ENCODE results near the gene SLC22A4. TPM values are rescaled to one million over a fixed set of nuclear protein-coding genes. Genes with fewer than 3 reads are reported as not detected.

The SLC22A4 gene
- total and polyA plus RNA-seq, 2 experiments from 2014 or later, result 24.0 to 26.0 TPM

DNA sequence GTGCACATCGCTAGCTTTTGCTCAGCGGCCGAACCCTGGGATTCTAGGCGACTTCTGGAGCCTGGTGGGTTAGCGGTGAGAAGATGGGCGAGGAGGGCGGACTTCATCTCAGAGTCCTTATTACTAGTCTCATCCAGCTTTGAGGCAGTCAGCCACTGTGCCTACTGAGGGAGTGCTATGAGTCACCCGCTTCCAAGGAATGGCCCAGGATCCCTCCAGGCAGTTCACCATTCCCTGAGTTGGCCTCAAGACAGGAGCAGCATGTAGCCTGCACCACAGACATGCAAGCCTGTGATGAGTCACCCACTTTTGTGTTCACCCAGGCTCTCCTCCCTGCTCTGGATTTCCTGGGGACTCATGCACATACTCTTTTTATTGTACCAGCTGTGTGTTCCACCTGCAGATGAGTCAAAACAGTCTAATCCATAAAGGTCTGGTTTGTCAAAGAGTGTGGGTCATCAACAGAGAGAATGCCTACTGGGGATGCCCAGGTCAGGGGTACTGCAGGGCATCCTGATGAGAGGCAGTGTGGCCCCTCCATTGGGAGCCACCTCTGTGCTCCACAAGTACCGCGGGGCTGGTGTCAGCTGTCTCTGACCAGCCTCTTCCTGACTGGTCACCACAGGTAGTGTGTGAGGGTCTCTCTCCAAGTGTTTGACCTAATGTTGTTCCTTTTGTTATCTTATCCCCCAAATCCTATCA lies 95.5 kb downstream of the SLC22A4 start:
- WGBS, 2 experiments (ENCODE audit: low coverage in 1 of 2, low lambda C conversion rate in 2 of 2, missing lambda C conversion rate in 2 of 2), result 35 to 38% methylated on average over 10 of the region's 10 CpGs
- DNase-seq, result peak; percentile 100
- Histone ChIP-seq H3K9ac (peak overlapping the region; percentile 61), H2AFZ (no peak overlapping the region), H3K36me3 (ENCODE audit: low read depth) (no peaks in the 10 kb centered on the region), H3K4me2 (ENCODE audit: unreplicated experiment) (peak overlapping the region; percentile 50), H3K27ac (peak overlapping the region; percentile 90), H3K27me3 (replicated peaks; ENCODE audit: insufficient read depth) (no peaks in the 10 kb centered on the region), H3F3A (ENCODE audit: insufficient read depth) (peaks cover 36% of the 10 kb centered on the region), H4K20me1 (ENCODE audit: insufficient read depth) (no peaks in the 10 kb centered on the region), H3K9me3 (ENCODE audit: low read depth) (no peaks in the 10 kb centered on the region), H3K4me3 (no peak overlapping the region), H3K9me2 (ENCODE audit: insufficient read depth) (no peaks in the 10 kb centered on the region), H3K79me2 (ENCODE audit: insufficient read depth) (no peaks in the 10 kb centered on the region), H3K4me1 (ENCODE audit: insufficient read depth) (peaks cover 37% of the 10 kb centered on the region)
- in situ Hi-C loops (cut with MboI), result loop anchor here (10.0 to 25.0 kb wide), 3 partner anchors 115 to 423 kb away; partner anchors contain the start of gene SOWAHA
- TF ChIP-seq EZH2phosphoT487 (IDR thresholded peaks at IDR 0.05; ENCODE audit: insufficient read depth, low read depth), result no peak
- no peak for TF ChIP-seq EZH2 (IDR thresholded peaks at IDR 0.05; ENCODE audit: insufficient read depth, poor library complexity, severe bottlenecking)

DNA sequence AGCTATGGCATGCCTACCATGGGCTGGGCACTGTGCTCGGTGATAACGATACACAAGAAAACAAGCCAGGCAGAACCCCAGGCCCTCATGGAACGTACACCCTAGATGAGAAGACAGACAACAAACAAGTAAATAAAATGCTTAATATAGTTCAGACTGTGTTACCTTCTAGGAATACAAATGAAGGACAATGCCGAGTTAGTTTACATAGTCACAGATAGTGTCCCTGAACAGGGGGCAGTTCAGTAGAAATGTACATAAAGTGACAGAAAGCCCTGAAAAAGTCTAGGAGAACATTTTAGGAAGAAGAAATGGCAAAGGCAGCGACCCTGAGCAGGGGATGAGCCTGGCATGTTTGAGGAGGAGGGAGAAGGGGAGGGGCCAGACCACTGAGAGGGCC lies 97.1 kb downstream of the SLC22A4 start:
- Histone ChIP-seq H4K20me1 (ENCODE audit: insufficient read depth) (no peaks in the 10 kb centered on the region), H3K27ac (no peak overlapping the region), H3K4me1 (ENCODE audit: insufficient read depth) (peaks cover 37% of the 10 kb centered on the region), H3K9me2 (ENCODE audit: insufficient read depth) (no peaks in the 10 kb centered on the region), H3K9me3 (ENCODE audit: low read depth) (no peaks in the 10 kb centered on the region), H3K36me3 (ENCODE audit: low read depth) (no peaks in the 10 kb centered on the region), H3K4me3 (no peak overlapping the region), H3F3A (ENCODE audit: insufficient read depth) (peaks cover 36% of the 10 kb centered on the region), H3K9ac (no peak overlapping the region), H2AFZ (no peak overlapping the region), H3K27me3 (replicated peaks; ENCODE audit: insufficient read depth) (no peaks in the 10 kb centered on the region), H3K79me2 (ENCODE audit: insufficient read depth) (no peaks in the 10 kb centered on the region), H3K4me2 (ENCODE audit: unreplicated experiment) (no peak overlapping the region)
- 83 to 88% methylated on average over 5 of the region's 5 CpGs for WGBS, 2 experiments (ENCODE audit: low coverage in 1 of 2, low lambda C conversion rate in 2 of 2, missing lambda C conversion rate in 2 of 2)
- DNase-seq, result no peak
- no peak for TF ChIP-seq EZH2 (IDR thresholded peaks at IDR 0.05; ENCODE audit: insufficient read depth, poor library complexity, severe bottlenecking)
- TF ChIP-seq EZH2phosphoT487 (IDR thresholded peaks at IDR 0.05; ENCODE audit: insufficient read depth, low read depth), result no peak
- in situ Hi-C loops (cut with MboI), result loop anchor here (25.0 kb wide), 2 partner anchors 321 to 421 kb away; partner anchors contain the start of gene SOWAHA

DNA sequence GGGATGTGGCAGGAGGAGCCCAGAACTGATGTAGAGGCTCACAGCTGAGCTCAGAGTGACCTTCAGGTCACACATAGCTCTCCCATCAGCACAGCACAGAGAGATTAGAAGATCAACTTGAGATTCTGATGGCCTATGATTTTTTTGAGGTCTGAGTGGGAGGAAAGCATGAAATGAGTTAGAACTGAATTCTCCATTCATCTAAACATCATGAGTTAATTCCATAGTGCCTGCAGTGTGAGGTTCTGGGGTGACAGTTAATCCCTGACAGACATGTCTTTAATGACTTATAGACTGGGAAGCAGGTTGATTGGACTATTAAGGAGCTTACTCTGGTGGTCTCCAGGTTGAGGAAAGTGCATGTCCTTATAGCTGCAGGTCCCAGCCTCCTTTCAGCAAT lies 97.7 kb downstream of the SLC22A4 start:
- Histone ChIP-seq H3K4me1 (ENCODE audit: insufficient read depth) (peaks cover 34% of the 10 kb centered on the region), H3K27ac (no peak overlapping the region), H3F3A (ENCODE audit: insufficient read depth) (peaks cover 36% of the 10 kb centered on the region), H3K9me2 (ENCODE audit: insufficient read depth) (no peaks in the 10 kb centered on the region), H4K20me1 (ENCODE audit: insufficient read depth) (no peaks in the 10 kb centered on the region), H3K9ac (no peak overlapping the region), H3K4me3 (no peak overlapping the region), H2AFZ (no peak overlapping the region), H3K27me3 (replicated peaks; ENCODE audit: insufficient read depth) (no peaks in the 10 kb centered on the region), H3K79me2 (ENCODE audit: insufficient read depth) (no peaks in the 10 kb centered on the region), H3K4me2 (ENCODE audit: unreplicated experiment) (no peak overlapping the region), H3K36me3 (ENCODE audit: low read depth) (no peaks in the 10 kb centered on the region), H3K9me3 (ENCODE audit: low read depth) (no peaks in the 10 kb centered on the region)
- no peak for DNase-seq
- TF ChIP-seq EZH2phosphoT487 (IDR thresholded peaks at IDR 0.05; ENCODE audit: insufficient read depth, low read depth) (no peak), EZH2 (IDR thresholded peaks at IDR 0.05; ENCODE audit: insufficient read depth, poor library complexity, severe bottlenecking) (no peak)
- in situ Hi-C loops (cut with MboI), result loop anchor here (25.0 kb wide), 2 partner anchors 320 to 420 kb away; partner anchors contain the start of gene SOWAHA

DNA sequence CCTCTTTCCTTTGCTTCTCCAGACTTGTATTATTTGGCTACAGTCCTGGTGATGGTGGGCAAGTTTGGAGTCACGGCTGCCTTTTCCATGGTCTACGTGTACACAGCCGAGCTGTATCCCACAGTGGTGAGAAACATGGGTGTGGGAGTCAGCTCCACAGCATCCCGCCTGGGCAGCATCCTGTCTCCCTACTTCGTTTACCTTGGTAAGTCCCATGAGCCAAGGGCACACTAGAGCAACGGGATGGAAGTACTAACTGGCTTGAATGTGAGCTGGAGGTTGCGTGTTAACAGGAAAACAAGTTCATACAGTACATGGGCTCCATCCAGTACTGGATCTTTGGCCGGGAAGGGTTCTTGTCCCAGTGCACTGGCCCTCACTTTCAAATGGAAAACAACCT lies 98.2 kb downstream of the SLC22A4 start:
- H3K27ac ChIP-seq, result no peak overlapping the region
- no peaks in the 10 kb centered on the region for H4K20me1 ChIP-seq (ENCODE audit: insufficient read depth)
- H3K9ac ChIP-seq, result no peak overlapping the region
- WGBS, 2 experiments (ENCODE audit: low coverage in 1 of 2, low lambda C conversion rate in 2 of 2, missing lambda C conversion rate in 2 of 2), result 88 to 89% methylated on average over 8 of the region's 8 CpGs
- in situ Hi-C loops (cut with MboI), result loop anchor here (25.0 kb wide), 2 partner anchors 320 to 420 kb away; partner anchors contain the start of gene SOWAHA
- H3K79me2 ChIP-seq (ENCODE audit: insufficient read depth), result no peaks in the 10 kb centered on the region
- H3K4me2 ChIP-seq (ENCODE audit: unreplicated experiment), result no peak overlapping the region
- H3K9me3 ChIP-seq (ENCODE audit: low read depth), result no peaks in the 10 kb centered on the region
- H2AFZ ChIP-seq, result no peak overlapping the region
- no peak for DNase-seq
- TF ChIP-seq EZH2 (IDR thresholded peaks at IDR 0.05; ENCODE audit: insufficient read depth, poor library complexity, severe bottlenecking), result no peak
- no peak for TF ChIP-seq EZH2phosphoT487 (IDR thresholded peaks at IDR 0.05; ENCODE audit: insufficient read depth, low read depth)
- no peaks in the 10 kb centered on the region for H3K9me2 ChIP-seq (ENCODE audit: insufficient read depth)
- peaks cover 28% of the 10 kb centered on the region for H3K4me1 ChIP-seq (ENCODE audit: insufficient read depth)
- H3K36me3 ChIP-seq (ENCODE audit: low read depth), result no peaks in the 10 kb centered on the region
- peaks cover 33% of the 10 kb centered on the region for H3F3A ChIP-seq (ENCODE audit: insufficient read depth)
- no peaks in the 10 kb centered on the region for H3K27me3 ChIP-seq (replicated peaks; ENCODE audit: insufficient read depth)
- H3K4me3 ChIP-seq, result no peak overlapping the region

Measured in GM23248 (cell line).